Right renal pelvis (tissue), 4 donors: ENCODE measurements around the gene PAEP. TPM values are rescaled to one million over a fixed set of nuclear protein-coding genes. Genes with fewer than 3 reads are reported as not detected.
"Not testable (repeated sequence)": the region's sequence is repeated elsewhere in the genome, so short reads cannot be mapped to it uniquely, and the experiment has no call there.

Experiments
- DNase-seq, 4 donors: peaks; one replicate each; pipeline ENCODE4 v3.0.0-alpha.2; 2013; ENCODE audit warnings: low read depth in 4 of 4, low spot score in 3 of 4, missing footprints in 1 of 4
- polyA plus RNA-seq, 4 donors: library from polyadenylated mRNA; unstranded; fragments of 120-200 nt; gene quantifications; one replicate each; pipeline ENCODE4 v1.2.1, GENCODE V29; 2013; ENCODE audit not compliant: insufficient read length in 4 of 4

PAEP gene
- polyA plus RNA-seq, 4 donors: 0.12 TPM; not detected in 3

GRCh38 chr9:135549478-135550343 is 11.8 kb upstream of the PAEP start:
- not testable (repeated sequence) for DNase-seq

DNA sequence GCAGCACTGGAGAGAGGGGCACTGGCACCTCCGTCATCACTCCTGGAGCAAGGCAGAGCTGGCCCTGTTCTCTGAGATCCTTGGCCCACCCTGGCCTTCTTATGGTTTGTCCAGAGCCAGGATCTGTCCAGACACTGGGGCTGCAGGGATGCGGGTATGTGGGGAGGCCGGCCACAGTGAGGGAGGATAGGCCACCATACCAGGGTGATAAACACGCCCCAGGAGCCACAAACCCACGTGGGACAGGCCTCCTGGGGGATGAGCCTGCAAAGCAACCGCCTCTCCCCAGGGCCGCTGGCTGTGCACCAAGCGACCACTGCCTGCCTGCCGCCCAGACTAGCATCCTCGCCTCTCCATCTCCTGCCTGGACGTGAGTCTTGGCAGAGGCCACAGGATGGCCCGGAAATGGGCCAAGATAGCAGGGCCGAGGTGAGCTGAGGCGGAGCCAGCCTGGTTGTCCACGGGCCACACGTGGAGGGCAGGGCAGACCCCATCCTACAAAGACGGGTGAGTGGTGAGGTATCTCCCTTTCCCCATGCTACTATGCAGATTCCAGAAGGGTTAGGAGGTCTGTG is 11.1 kb upstream of the PAEP start:
- DNase-seq: no peak

DNA sequence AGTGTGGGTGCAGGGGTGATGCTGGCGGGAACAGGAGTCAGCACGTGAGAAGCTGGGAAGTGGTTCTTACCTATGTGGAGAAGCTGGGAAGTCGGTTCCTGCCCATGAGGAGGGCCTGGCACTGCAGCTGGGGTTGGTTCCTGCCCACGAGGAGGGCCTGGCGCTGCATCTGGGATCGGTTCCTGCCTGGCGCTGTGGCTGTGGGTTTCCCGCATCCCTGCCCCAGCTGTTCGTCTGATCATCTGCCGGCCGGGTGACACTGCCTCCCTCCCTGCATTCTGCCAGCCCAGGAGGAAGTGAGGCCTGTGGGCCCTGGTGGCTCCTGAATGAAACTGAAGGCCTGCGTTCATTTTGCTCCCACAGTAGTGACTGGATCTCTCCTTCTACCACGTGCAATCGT is 10.5 kb upstream of the PAEP start:
- DNase-seq: no peak

- no peak for DNase-seq
Measured at GRCh38 chr9:135551456-135551855, 10.1 kb upstream of the PAEP start.

DNA sequence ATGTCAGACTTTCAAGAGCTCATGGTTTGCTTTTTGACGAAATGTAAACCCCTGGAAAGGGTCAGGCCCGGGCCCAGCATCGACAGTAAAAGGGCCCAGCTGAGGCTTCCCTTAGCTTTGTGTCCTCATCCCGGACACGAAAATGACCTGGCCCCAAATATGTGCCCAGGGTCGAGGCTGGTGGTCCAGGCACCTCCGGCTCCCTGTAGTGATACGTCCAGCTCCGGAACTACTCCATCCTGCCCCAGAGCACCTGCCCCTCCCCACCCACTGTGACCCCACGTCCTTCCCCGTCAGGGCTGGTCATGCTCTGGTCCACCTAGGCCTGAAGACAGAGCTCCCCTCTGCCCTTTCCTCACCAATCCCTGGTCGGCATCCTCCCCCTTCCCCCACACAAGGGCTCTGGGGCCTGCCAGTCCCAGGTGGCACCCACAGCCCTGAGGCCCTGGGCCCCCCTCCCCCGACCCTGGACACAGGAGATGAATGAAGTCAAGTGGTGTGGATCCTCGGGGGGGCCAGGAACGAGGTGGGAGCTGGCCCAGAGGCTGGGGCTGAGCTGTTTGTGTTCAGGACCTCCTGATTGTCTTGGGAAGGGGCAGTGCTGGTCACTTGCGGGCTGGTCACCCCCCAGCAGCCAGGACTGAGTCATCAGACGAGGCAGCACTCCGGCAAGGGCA is 9.4 kb upstream of the PAEP start:
- DNase-seq: no peak

- DNase-seq: no peak
Measured at GRCh38 chr9:135552698-135553171, 8.8 kb upstream of the PAEP start.

- DNase-seq: no peak
Measured at GRCh38 chr9:135554718-135555117, 6.8 kb upstream of the PAEP start.

GRCh38 chr9:135555203-135555602 is 6.4 kb upstream of the PAEP start:
- no peak for DNase-seq

DNA sequence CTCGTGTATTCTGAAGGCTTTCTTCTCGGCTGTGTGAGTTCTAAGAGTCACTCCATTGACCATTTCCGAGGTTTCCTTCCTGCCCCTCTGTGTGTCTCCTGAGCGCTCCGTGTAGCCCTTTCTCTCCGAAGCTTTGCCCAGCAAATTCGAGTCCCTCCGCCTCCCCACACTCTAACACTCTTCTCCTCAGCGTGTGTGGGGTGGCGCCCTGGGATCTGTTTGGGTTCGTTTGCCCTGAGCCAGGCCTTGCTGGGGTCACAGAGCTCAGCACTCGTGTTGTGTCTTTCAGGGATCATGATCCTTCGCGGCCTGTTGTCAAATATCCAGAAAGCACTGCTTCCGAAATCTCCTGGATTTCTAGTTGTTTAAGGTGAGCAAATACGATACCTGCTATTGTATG is 5.6 kb upstream of the PAEP start:
- no peak for DNase-seq

DNA sequence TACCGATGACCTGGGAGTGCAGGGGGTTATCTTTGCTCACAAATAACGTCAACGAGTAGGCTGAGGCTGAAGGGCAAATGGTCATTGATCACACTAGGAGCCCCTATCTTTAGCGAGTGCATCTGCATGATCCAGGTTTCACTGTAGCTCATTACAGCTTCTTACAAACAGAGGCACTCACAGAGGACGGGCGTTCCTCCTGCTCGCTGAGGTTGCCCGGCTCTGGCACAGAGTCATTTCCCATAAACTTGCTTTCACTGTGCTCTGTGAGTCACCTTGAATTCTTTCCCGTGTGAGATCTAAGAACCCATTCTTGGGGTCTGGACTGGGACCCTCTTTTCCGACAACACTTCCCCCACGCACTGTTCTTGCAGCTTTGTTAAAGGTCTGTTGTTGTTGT is 1.9 kb upstream of the PAEP start:
- no peak for DNase-seq

DNA sequence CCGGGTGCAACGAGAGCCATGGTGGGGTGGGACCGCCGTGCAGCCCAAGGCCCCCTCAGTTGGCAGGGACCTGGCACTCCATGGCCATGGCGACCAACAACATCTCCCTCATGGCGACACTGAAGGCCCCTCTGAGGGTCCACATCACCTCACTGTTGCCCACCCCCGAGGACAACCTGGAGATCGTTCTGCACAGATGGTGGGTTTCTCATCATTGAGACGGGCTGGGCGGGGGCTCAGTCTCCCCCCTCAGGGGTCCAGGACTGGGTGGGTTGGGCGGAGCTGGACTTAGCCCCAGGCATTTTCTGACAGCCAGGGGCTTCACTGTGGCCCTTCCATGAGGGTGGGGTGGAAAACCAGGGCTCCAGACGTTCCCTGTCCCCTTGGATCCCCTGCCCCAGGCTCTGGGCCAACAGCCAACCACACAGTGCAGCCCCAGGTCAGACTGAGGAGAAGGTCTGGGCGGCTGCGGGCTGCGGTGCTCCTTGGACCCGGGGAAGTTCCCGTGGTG is 734 bp downstream of the PAEP start:
- DNase-seq: no peak

- DNase-seq: no peak
Measured at GRCh38 chr9:135563039-135563476, 1.5 kb downstream of the PAEP start.

DNA sequence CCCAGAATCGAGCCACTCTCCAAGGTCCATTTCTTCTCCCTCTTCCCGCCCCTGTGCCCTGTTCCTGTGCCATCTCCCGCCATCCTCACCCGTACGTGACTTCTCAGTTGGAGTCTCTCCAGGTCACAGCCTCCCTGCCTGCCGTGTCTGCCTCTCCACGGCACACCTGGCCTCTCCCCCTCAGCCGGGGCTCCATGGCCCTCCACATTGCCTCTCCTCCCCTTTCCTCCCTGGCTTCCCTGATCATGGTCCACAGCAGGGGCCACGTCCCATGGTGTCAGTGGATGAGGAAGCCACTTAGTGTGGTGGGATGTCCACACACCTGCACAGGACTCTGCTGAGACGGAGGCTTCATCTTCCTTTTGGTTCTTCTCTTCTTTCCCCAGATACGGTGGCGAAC is 2.3 kb downstream of the PAEP start:
- no peak for DNase-seq

- no peak for DNase-seq
Measured at GRCh38 chr9:135565141-135565628, 3.6 kb downstream of the PAEP start.

DNA sequence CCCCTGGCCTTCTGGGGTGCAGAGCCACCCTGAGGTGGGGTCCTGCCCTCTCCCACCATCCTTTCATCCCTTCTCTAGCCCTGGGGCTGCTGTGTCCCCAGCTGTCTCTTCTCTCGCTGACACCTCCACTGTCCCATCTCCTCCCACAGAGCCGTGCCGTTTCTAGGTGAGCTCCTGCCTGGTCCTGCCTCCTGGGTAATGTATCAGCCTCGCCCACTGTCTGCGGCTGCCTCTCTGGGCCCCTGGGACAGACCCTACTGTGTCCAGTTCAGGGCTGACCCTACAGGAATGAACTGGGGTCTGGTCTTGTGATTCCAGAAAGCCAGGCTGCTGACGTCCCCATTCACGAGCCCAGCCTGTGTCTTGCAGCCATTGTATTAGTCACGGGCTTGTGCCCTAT is 4.1 kb downstream of the PAEP start:
- no peak for DNase-seq

DNA sequence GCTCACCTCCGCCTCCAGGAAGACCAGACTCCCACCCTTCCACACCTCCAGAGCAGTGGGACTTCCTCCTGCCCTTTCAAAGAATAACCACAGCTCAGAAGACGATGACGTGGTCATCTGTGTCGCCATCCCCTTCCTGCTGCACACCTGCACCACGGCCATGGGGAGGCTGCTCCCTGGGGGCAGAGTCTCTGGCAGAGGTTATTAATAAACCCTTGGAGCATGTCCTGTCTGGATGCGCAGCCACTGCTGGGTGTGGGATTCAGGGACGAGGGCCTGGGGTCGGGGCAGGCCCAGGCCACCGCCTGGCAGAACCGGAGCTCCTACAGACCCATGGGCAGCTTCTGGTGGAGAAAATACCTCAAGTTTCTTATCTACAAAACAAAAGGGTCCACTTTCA is 5.0 kb downstream of the PAEP start:
- DNase-seq: no peak

DNA sequence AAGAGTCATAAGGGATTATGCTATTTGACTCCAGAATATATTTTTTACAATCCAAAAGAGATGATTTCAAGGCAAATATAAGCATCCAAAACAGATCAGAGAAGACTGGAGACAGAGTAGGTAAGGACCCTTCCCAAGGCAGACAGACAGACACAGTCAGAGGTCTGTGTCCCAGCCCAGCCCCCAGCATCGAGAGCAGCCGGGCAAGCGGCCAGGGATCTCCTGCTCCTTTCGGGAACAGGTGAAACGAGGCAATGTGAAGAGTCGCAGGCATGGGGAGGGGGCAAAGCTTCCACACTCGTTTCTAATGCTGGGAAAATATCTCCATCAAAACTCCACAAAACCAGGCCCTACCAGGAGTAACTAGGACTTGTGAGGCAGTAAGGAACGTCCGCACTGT is 5.8 kb downstream of the PAEP start:
- DNase-seq: no peak

- no peak for DNase-seq
Measured at GRCh38 chr9:135568026-135568425, 6.5 kb downstream of the PAEP start.

GRCh38 chr9:135570456-135570855 is 8.9 kb downstream of the PAEP start:
- DNase-seq: no peak

DNA sequence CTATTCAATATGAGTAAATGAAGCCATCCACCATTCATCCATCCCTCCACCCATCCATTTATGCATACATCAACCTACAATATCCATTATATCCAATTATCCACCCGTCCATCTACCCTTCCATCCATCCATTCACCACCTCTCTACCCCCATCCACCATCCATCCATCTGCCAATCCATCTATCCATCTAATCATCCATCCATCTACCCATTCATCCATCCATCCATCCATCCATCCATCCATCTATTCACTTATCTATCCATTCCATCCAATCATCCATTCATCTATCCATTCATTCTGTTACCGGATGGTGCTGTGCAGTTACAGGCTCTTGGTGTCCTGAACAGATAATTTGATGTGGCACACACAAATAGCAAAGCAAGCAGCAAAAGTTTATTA is 10.7 kb downstream of the PAEP start:
- no peak for DNase-seq

DNA sequence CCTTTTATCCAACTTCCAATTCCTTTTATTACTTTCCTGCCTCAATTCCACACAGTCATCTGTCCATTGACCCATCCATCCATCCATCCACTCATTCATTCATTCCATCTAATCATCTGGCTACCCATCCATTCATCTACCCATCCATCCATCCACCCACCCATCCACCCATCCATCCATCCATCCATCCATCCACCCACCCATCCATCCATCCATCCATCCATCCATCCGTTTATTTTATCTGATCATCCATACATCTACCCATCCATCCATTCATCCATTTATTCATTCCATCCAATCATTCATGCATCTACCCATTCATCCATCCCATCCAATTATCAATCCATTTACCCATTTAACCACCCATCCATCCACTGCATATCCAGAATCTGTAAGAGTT is 11.6 kb downstream of the PAEP start:
- no peak for DNase-seq
